B cell (primary cell): ENCODE measurements around the gene GATAD2A. TPM values are rescaled to one million over a fixed set of nuclear protein-coding genes. Genes with fewer than 3 reads are reported as not detected.

Source experiments
- ATAC-seq: fragments of 200-7000 bp; cut with Tn5 transposase; one replicate; pipeline ENCODE4 v1.10.0; 2021; ENCODE audit warnings: low read depth, mild to moderate bottlenecking, moderate number of reproducible peaks, moderate library complexity
- CTCF ChIA-PET: fragments of 350-600 bp; sonication (Branson Sonifier 250); formaldehyde crosslinking; loops from one replicate; lab custom pipeline; 2021; ENCODE audit warnings: antibody characterized with exemption, inconsistent platforms; lab: Charles Lee
- POLR2A ChIA-PET: fragments of 350-600 bp; sonication (Branson Sonifier 250); formaldehyde crosslinking; loops from one replicate; lab custom pipeline; 2021; ENCODE audit warnings: antibody characterized with exemption; lab: Charles Lee
- DNase-seq: peaks from one replicate; pipeline ENCODE4 v3.0.0; 2013
- H2AFZ ChIP-seq: 2 replicates; pipeline ENCODE4 v1.6.1; 2012; ENCODE audit warnings: mild to moderate bottlenecking, low read depth, low read length; ENCODE audit not compliant: insufficient read depth, poor library complexity, severe bottlenecking
- H3K27ac ChIP-seq, 2 donors: 1 replicate in 1 of 2; 2 replicates in 1 of 2; pipeline ENCODE4 v1.5.1; 2012 to 2013; ENCODE audit warnings: low read length in 2 of 2, mild to moderate bottlenecking in 2 of 2, moderate library complexity in 1 of 2
- H3K27me3 ChIP-seq, 4 experiments: fragments of 200-600 bp in 1 of 4; sonication (generic) in 1 of 4; replicated peaks in 1 of 4; 1 replicate in 2 of 4; 2 replicates in 2 of 4; pipeline versions ENCODE4 v1.6.1 to v1.7.0; 2013 to 2016; ENCODE audit warnings: low read length in 3 of 4, mild to moderate bottlenecking in 2 of 4, mixed read lengths in 1 of 4, moderate library complexity in 1 of 4; ENCODE audit not compliant: insufficient read depth in 4 of 4, control insufficient read depth in 3 of 4; ENCODE audit errors: control extremely low read depth in 1 of 4
- H3K36me3 ChIP-seq, 2 experiments: replicated peaks in 1 of 2; 1 replicate in 1 of 2; 2 replicates in 1 of 2; pipeline versions ENCODE4 v1.6.1 to v1.7.1; 2013; ENCODE audit warnings: low read length in 1 of 2; ENCODE audit not compliant: insufficient read depth in 2 of 2, control insufficient read depth in 1 of 2; ENCODE audit errors: control extremely low read depth in 1 of 2, extremely low read depth in 1 of 2
- H3K4me1 ChIP-seq, 2 donors: fragments of 200-600 bp in 1 of 2; sonication (generic) in 1 of 2; 1 replicate in 1 of 2; 2 replicates in 1 of 2; pipeline versions ENCODE4 v1.5.1 to v1.6.1; 2013 to 2017; ENCODE audit warnings: low read length in 2 of 2; ENCODE audit not compliant: control insufficient read depth in 2 of 2, insufficient read depth in 2 of 2
- H3K4me2 ChIP-seq: replicated peaks from 2 replicates; pipeline ENCODE3; 2012; ENCODE audit warnings: mild to moderate bottlenecking, low read depth, low read length; ENCODE audit not compliant: poor library complexity, severe bottlenecking
- H3K4me3 ChIP-seq, 5 experiments: fragments of 200-600 bp in 1 of 5; sonication (generic) in 1 of 5; 1 replicate in 3 of 5; 2 replicates in 2 of 5; pipeline versions ENCODE4 v1.5.1 to v1.7.0; 2011 to 2016; ENCODE audit warnings: low read length in 4 of 5, mild to moderate bottlenecking in 4 of 5, low read depth in 2 of 5, control low read depth in 1 of 5, moderate library complexity in 1 of 5; ENCODE audit not compliant: insufficient read depth in 1 of 5; ENCODE audit errors: control extremely low read depth in 1 of 5, extremely low read depth in 1 of 5
- H3K79me2 ChIP-seq: fragments of 200-600 bp; sonication (generic); one replicate; pipeline ENCODE4 v1.6.0; 2016; ENCODE audit warnings: low read length; ENCODE audit not compliant: control insufficient read depth, insufficient read depth
- H3K9ac ChIP-seq: fragments of 200-600 bp; sonication (generic); 2 replicates; pipeline ENCODE4 v1.6.1; 2017; ENCODE audit warnings: mild to moderate bottlenecking, low read length, moderate library complexity
- H3K9me3 ChIP-seq, 3 donors: one replicate each; pipeline versions ENCODE4 v1.6.1 to v1.7.1; 2013; ENCODE audit warnings: low read length in 2 of 3; ENCODE audit not compliant: control insufficient read depth in 2 of 3, insufficient read depth in 1 of 3; ENCODE audit errors: control extremely low read depth in 1 of 3
- H4K20me1 ChIP-seq: 2 replicates; pipeline ENCODE4 v1.6.0; 2012; ENCODE audit warnings: mild to moderate bottlenecking, low read length; ENCODE audit not compliant: insufficient read depth, control insufficient read depth, poor library complexity, severe bottlenecking
- H3K27ac Mint-ChIP-seq: one replicate; pipeline ENCODE4 v1.8.0; 2021; ENCODE audit warnings: mixed read lengths
- H3K27me3 Mint-ChIP-seq: one replicate; pipeline ENCODE4 v1.8.0; 2021; ENCODE audit warnings: mixed read lengths
- H3K4me1 Mint-ChIP-seq: one replicate; pipeline ENCODE4 v1.8.0; 2021; ENCODE audit warnings: mixed read lengths
- H3K4me3 Mint-ChIP-seq: one replicate; pipeline ENCODE4 v1.8.0; 2021; ENCODE audit warnings: mixed read lengths
- H3K9me3 Mint-ChIP-seq: one replicate; pipeline ENCODE4 v1.8.0; 2022; ENCODE audit warnings: mixed read lengths; ENCODE audit not compliant: insufficient read depth
- CTCF ChIP-seq: fragments of 200-600 bp; IDR thresholded peaks from one replicate; pipeline ENCODE4 v1.8.0; 2022; ENCODE audit warnings: antibody characterized with exemption, mild to moderate bottlenecking
- EZH2 ChIP-seq: IDR thresholded peaks from 2 replicates; pipeline ENCODE4 v1.6.1; 2012; ENCODE audit warnings: borderline replicate concordance, low read depth, mild to moderate bottlenecking, moderate library complexity, low read length; ENCODE audit not compliant: insufficient read depth, poor library complexity, severe bottlenecking
- WGBS: methylation state at CpG from one replicate; pipeline ENCODE4 v1.1.5; 2013; ENCODE audit warnings: missing lambda C conversion rate; ENCODE audit not compliant: insufficient coverage; 5-methylcytosine and 5-hydroxymethylcytosine counted together
- intact Hi-C: fragments of 100-400 bp; cut with micrococcal nuclease; formaldehyde crosslinking; loops from one replicate; pipeline ENCODE4 v1.10.0; 2022
- polyA plus RNA-seq: library from polyadenylated mRNA; depleted of rRNA; stranded (reverse); fragments of >200 nt; gene quantifications from 2 replicates; pipeline ENCODE4 v1.2.3, GENCODE V29; 2012
- total RNA-seq, 2 donors: library from RNA; stranded (reverse); fragments of 120-200 nt in 1 of 2; gene quantifications; 1 replicate in 1 of 2; 2 replicates in 1 of 2; pipeline versions ENCODE4 v1.2.3 to v1.2.4, GENCODE V29; 2013 to 2022

The GATAD2A gene
- total and polyA plus RNA-seq, 2 donors (not counting 1 experiment from before 2014, with no cell fraction given) = 28.8 to 76.3 TPM

- Histone ChIP-seq H3K27me3 (peaks cover 0 to 12% (median 0%) of the 10 kb centered on the region in 4 experiments), H3K4me1 (peaks cover 0 to 2% of the 10 kb centered on the region in 2 donors), H3K27ac (no peak overlapping the region), H2AFZ (no peak overlapping the region), H3K36me3 (no peaks in the 10 kb centered on the region), H3K79me2 (no peaks in the 10 kb centered on the region), H3K9ac (no peak overlapping the region), H3K9me3 (peaks cover 0 to 11% (median 0%) of the 10 kb centered on the region in 3 donors), H3K4me2 (no peak overlapping the region), H3K4me3 (no peak overlapping the region), H4K20me1 (no peaks in the 10 kb centered on the region)
- 79% methylated on average over 10 of the region's 10 CpGs for WGBS
- ChIA-PET CTCF (interaction anchor here (1.0 to 2.8 kb wide), 2 partner anchors 19 to 27 kb away, joined by 3 to 8 read pairs; no protein-coding TSS in a partner anchor), POLR2A (no interaction called here)
- Mint-ChIP-seq H3K27me3 (peaks cover 8% of the 10 kb centered on the region), H3K4me1 (no peaks in the 10 kb centered on the region), H3K9me3 (no peaks in the 10 kb centered on the region), H3K4me3 (no peak overlapping the region), H3K27ac (peak overlapping the region; percentile 6)
- DNase-seq (no peak), ATAC-seq (no peak)
- intact Hi-C loops = no loop called here
- TF ChIP-seq EZH2 (no peak), CTCF (no peak)
Observed at GRCh38 chr19:19550972-19551852, 145.7 kb downstream of the GATAD2A start.

GRCh38 chr19:19551853-19552192 lies 146.3 kb downstream of the GATAD2A start:
- ChIA-PET POLR2A (no interaction called here), CTCF (interaction anchor here (1.0 to 2.8 kb wide), 2 partner anchors 19 to 26 kb away, joined by 3 to 8 read pairs; no protein-coding TSS in a partner anchor)
- ATAC-seq = no peak
- no peaks in the 10 kb centered on the region for H3K9me3 Mint-ChIP-seq
- Histone ChIP-seq H3K4me1 (peaks cover 0 to 2% of the 10 kb centered on the region in 2 donors), H3K9me3 (peaks cover 0 to 11% (median 0%) of the 10 kb centered on the region in 3 donors), H3K4me3 (no peak overlapping the region), H4K20me1 (no peaks in the 10 kb centered on the region), H2AFZ (no peak overlapping the region), H3K9ac (no peak overlapping the region), H3K36me3 (no peaks in the 10 kb centered on the region), H3K79me2 (no peaks in the 10 kb centered on the region), H3K4me2 (no peak overlapping the region), H3K27me3 (peaks cover 0 to 12% (median 0%) of the 10 kb centered on the region in 4 experiments), H3K27ac (no peak overlapping the region)
- H3K4me3 Mint-ChIP-seq = no peak overlapping the region
- DNase-seq = no peak
- TF ChIP-seq CTCF = no peak
- TF ChIP-seq EZH2 = no peak
- no peak overlapping the region for H3K27ac Mint-ChIP-seq
- 89% methylated on average over 14 of the region's 14 CpGs for WGBS
- intact Hi-C loops = no loop called here
- no peaks in the 10 kb centered on the region for H3K4me1 Mint-ChIP-seq
- H3K27me3 Mint-ChIP-seq = peaks cover 8% of the 10 kb centered on the region
